GM12801 (cell line): ENCODE data around the gene SPAG4.

ENCODE experiments used
- CTCF ChIP-seq: IDR thresholded peaks from one replicate; pipeline ENCODE4 v1.5.1; 2011; ENCODE audit warnings: control low read depth; ENCODE audit not compliant: insufficient read length; ENCODE audit errors: extremely low read depth

Gene SPAG4

GRCh38 chr20:35640724-35641123 lies 25.1 kb downstream of the SPAG4 start:
- no peak for TF ChIP-seq CTCF

- TF ChIP-seq CTCF, result no peak
Observed at GRCh38 chr20:35641743-35642142, 26.1 kb downstream of the SPAG4 start.

- no peak for TF ChIP-seq CTCF
Observed at GRCh38 chr20:35643045-35643444, 27.4 kb downstream of the SPAG4 start.

- TF ChIP-seq CTCF, result no peak
Observed at GRCh38 chr20:35644806-35645205, 29.2 kb downstream of the SPAG4 start.

- TF ChIP-seq CTCF, result no peak
Observed at GRCh38 chr20:35648836-35649235, 33.2 kb downstream of the SPAG4 start.

GRCh38 chr20:35650632-35651031 lies 35.0 kb downstream of the SPAG4 start:
- no peak for TF ChIP-seq CTCF

GRCh38 chr20:35651958-35652357 lies 36.3 kb downstream of the SPAG4 start:
- no peak for TF ChIP-seq CTCF
